ENCODE measurements around the gene PCK2. TPM values are rescaled to one million over a fixed set of nuclear protein-coding genes. Genes with fewer than 3 reads are reported as not detected.

The PCK2 gene
- total RNA-seq, 4 donors from 2014 or later: 10.5 to 13.5 (median 12.8) TPM

DNA sequence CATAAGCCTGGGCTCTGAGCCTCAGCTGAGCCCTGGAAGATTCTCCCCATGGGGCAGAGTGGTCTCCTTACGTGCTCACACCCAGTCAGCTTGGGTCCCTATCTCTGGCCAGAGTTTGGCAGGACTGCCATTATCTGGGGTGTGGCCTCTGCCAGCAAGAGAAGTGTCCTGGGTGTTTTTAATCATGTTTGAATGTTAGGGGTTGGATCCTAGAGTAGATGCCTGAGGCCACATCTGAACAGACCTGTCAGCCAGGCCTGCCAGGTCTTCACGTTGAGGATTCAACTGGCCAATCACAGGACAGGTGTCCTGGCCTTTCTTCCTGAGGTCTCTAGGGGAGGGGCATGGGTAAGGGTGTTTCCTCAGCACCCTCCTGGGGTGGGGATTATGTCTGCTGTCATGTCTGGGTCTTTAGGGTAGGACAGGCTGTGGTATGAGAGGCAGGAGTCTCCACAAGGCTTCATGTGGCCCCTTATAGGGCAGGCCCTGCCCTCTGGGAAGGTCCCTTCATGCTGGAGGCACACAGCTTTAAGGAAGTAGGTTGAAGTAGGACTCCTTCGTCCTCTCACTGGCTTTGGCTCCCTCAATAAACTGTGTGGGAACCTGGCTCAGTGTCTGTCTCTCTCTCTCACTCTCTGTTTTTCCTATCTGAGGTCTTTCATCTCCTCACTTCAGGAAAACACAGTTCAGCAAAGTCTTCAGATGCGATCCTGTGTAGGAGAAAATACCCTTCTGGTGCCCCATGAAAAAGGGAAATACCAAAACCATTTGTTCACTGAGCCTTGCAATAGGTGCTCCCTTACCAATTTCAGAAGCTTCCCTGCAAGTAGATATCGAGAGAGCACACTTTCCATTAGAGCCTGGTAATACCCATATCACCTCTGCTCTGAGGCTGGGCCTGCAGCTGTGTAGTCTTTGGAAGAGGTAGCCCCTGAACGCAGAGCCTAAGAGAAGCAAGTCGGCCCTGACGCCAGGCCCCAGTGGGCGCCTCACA, 29.6 kb downstream of the PCK2 start:
- Histone ChIP-seq H3K4me3 (no peak overlapping the region), H3K9me3 (no peaks in the 10 kb centered on the region), H3K27me3 (no peaks in the 10 kb centered on the region), H3K36me3 (peaks cover 16 to 65% (median 46%) of the 10 kb centered on the region in 3 donors), H3K4me1 (no peaks in the 10 kb centered on the region), H3K27ac (no peak overlapping the region)
- WGBS, 2 donors: 78 to 91% methylated on average over 5 to 7 of the region's 9 CpGs
- intact Hi-C loops (cut with DNase I): no loop called here
- TF ChIP-seq, protein P1, sequence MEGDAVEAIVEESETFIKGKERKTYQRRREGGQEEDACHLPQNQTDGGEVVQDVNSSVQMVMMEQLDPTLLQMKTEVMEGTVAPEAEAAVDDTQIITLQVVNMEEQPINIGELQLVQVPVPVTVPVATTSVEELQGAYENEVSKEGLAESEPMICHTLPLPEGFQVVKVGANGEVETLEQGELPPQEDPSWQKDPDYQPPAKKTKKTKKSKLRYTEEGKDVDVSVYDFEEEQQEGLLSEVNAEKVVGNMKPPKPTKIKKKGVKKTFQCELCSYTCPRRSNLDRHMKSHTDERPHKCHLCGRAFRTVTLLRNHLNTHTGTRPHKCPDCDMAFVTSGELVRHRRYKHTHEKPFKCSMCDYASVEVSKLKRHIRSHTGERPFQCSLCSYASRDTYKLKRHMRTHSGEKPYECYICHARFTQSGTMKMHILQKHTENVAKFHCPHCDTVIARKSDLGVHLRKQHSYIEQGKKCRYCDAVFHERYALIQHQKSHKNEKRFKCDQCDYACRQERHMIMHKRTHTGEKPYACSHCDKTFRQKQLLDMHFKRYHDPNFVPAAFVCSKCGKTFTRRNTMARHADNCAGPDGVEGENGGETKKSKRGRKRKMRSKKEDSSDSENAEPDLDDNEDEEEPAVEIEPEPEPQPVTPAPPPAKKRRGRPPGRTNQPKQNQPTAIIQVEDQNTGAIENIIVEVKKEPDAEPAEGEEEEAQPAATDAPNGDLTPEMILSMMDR (IDR thresholded peaks at IDR 0.05): no peak
- no peak for TF ChIP-seq POLR2A (IDR thresholded peaks at IDR 0.05)
- no peak for DNase-seq

DNA sequence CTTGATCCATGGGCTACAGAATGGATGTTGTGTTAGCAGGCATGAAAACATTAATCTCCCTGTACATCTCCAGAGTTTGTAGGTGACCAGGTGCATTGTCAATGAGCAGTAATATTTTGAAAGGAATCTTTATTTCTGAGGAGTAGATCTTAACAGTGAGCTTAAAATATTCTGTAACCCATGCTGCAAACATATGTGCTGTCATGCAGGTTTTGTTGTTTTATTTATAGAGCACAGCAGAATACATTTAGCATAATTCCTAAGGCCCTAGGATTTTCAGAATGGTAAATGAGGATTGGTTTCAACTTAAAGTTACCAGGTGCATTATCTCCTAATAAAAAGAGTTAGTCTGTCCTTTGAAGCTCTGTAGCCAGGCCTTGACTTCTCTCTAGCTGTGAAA, 32.8 kb downstream of the PCK2 start:
- no peak for DNase-seq
- TF ChIP-seq POLR2A (IDR thresholded peaks at IDR 0.05): no peak
- TF ChIP-seq, protein P1 (IDR thresholded peaks at IDR 0.05): no peak
- H3K4me1 ChIP-seq: peaks cover 0 to 8% (median 0%) of the 10 kb centered on the region in 3 donors
- no peaks in the 10 kb centered on the region for H3K27me3 ChIP-seq
- H3K4me3 ChIP-seq: no peak overlapping the region
- H3K9me3 ChIP-seq: no peaks in the 10 kb centered on the region
- intact Hi-C loops (cut with DNase I): no loop called here
- no peak overlapping the region for H3K27ac ChIP-seq
- H3K36me3 ChIP-seq: peaks cover 11 to 33% (median 17%) of the 10 kb centered on the region in 3 donors

DNA sequence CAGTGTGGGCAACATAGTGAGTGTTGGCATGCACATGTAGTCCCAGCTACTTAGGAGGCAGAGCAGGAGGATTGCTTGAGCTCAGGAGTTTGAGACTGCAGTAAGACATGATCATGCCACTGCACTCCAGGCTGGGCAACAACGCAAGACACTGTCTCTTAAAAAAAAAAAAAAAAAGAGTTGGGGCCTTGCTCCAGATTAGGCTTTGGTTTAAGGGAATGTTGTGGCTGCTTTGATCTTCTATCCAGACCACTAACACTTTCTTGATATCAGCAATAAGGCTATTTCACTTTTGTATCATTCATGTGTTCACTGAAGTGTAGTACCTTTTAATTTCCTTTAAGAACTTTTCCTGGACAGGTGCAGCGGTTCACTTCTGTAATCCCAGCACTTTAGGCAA, 33.6 kb downstream of the PCK2 start:
- WGBS, 2 donors: 75 to 95% methylated on average over 2 of the region's 2 CpGs
- no peaks in the 10 kb centered on the region for H3K9me3 ChIP-seq
- peaks cover 8 to 26% (median 10%) of the 10 kb centered on the region in 3 donors for H3K36me3 ChIP-seq
- H3K4me3 ChIP-seq: no peak overlapping the region
- no peaks in the 10 kb centered on the region for H3K27me3 ChIP-seq
- peaks cover 0 to 15% (median 0%) of the 10 kb centered on the region in 3 donors for H3K4me1 ChIP-seq
- TF ChIP-seq, protein P1 (IDR thresholded peaks at IDR 0.05): no peak
- no peak for TF ChIP-seq POLR2A (IDR thresholded peaks at IDR 0.05)
- intact Hi-C loops (cut with DNase I): no loop called here
- H3K27ac ChIP-seq: no peak overlapping the region
- DNase-seq: no peak

DNA sequence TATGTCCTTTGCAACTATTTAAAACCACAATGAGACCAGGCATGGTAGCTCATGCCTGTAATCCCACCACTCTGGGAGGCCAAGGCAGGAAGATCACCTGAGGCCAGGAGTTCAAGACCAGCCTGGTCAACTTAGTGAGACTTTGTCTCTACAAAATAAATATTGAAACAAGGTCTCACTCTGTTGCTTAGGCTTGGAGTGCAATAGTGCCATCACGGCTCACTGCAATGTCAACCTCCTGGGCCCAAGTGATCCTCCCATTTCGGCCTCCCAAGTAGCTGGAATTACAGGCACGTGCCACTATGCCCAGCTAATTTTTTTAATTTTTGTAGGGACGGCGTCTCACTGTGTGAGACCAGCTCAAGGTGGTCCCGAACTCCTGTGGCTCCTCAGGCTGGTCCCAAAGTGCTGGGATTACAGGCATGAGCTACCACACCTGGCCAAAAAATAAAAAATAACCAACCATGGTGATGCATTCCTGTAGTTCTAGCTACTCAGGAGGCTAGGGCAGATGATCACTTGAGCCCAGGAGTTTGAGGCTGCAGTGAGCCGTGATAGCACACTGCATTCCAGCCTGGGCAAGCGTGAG, 35.4 kb downstream of the PCK2 start:
- intact Hi-C loops (cut with DNase I): no loop called here
- Histone ChIP-seq H3K9me3 (no peaks in the 10 kb centered on the region), H3K4me3 (no peak overlapping the region), H3K4me1 (peaks cover 0 to 16% (median 0%) of the 10 kb centered on the region in 3 donors), H3K27me3 (no peaks in the 10 kb centered on the region), H3K36me3 (peaks cover 0 to 7% (median 0%) of the 10 kb centered on the region in 3 donors), H3K27ac (no peak overlapping the region)
- 89 to 95% methylated on average over 8 of the region's 8 CpGs for WGBS, 2 donors
- TF ChIP-seq, protein P1 (IDR thresholded peaks at IDR 0.05): no peak
- TF ChIP-seq POLR2A (IDR thresholded peaks at IDR 0.05): no peak
- no peak for DNase-seq

DNA sequence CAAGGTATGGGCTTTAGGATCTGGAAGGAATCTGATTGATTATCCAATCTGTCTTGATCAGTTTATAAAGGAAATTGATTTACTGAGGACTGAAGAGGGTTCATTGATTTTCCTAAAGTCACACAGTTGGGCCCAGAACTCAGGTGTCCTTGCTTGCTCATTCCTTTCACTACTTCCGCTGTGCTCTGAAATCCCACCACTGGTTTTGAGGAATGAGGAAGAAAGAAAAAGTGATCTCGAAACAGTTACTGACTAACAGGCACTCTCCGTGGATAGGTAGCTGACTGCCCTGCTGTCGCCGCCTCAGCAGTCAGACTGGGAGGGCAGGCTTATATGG, 36.2 kb downstream of the PCK2 start, which contains the start of gene FITM1:
FITM1 (plus strand) TSS at position 280 of the 337 bp plus-strand sequence. CDS start 905 bp downstream, outside the sequence.
- intact Hi-C loops (cut with DNase I): no loop called here
- H3K4me3 ChIP-seq: no peak within 1 kb of the TSS
- H3K27ac ChIP-seq: peak within 1 kb of the TSS in 2 of 4 donors; percentile 59 to 81
- no peaks in the 10 kb centered on the region for H3K36me3 ChIP-seq
- no peak for TF ChIP-seq POLR2A (IDR thresholded peaks at IDR 0.05)
- TF ChIP-seq, protein P1 (IDR thresholded peaks at IDR 0.05): no peak
- no peaks in the 10 kb centered on the region for H3K9me3 ChIP-seq
- peaks cover 3 to 22% (median 3%) of the 10 kb centered on the region in 3 donors for H3K4me1 ChIP-seq
- no peaks in the 10 kb centered on the region for H3K27me3 ChIP-seq
- no peak for DNase-seq
- 84 to 91% methylated on average over 5 of the region's 5 CpGs for WGBS, 2 donors
